HL-60 (cell line): ENCODE data around the gene PAX9.

Experiments used
- GABPA ChIP-seq: IDR thresholded peaks from 2 replicates; pipeline ENCODE4 v1.6.1; 2012; ENCODE audit warnings: low read depth
- POLR2AphosphoS5 ChIP-seq: IDR thresholded peaks from 2 replicates; pipeline ENCODE4 v1.6.1; 2012; ENCODE audit warnings: low read depth
- REST ChIP-seq: IDR thresholded peaks from 2 replicates; pipeline ENCODE4 v1.6.1; 2012; ENCODE audit warnings: low read depth; ENCODE audit not compliant: insufficient replicate concordance
- SPI1 ChIP-seq: IDR thresholded peaks from 2 replicates; pipeline ENCODE4 v1.6.1; 2012; ENCODE audit warnings: low read depth, mild to moderate bottlenecking, borderline replicate concordance
- TF ChIP-seq, protein P1 (sequence below): IDR thresholded peaks from one replicate; pipeline ENCODE4 v1.5.1; 2011; ENCODE audit warnings: low read length, control low read depth, inconsistent platforms; ENCODE audit not compliant: insufficient read depth

DNA sequence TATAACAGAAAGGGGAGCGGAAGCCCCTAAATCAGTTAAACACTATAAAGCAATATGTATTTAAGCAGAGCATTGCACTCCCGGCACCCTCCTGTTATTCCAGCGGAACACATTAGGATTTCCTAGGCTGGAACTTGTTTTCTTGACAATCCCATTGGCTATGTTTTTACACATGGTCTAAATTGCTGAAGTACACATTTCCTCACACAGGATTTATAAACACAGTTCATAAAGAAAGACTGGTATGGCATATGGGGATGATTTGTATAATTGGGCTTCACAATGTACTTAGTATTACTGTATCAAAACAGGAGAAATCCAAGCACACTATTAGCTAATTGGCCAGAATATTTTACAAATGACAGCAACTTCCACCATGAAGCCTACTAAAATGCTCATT lies 23.3 kb downstream of the PAX9 start:
- TF ChIP-seq, protein P1, sequence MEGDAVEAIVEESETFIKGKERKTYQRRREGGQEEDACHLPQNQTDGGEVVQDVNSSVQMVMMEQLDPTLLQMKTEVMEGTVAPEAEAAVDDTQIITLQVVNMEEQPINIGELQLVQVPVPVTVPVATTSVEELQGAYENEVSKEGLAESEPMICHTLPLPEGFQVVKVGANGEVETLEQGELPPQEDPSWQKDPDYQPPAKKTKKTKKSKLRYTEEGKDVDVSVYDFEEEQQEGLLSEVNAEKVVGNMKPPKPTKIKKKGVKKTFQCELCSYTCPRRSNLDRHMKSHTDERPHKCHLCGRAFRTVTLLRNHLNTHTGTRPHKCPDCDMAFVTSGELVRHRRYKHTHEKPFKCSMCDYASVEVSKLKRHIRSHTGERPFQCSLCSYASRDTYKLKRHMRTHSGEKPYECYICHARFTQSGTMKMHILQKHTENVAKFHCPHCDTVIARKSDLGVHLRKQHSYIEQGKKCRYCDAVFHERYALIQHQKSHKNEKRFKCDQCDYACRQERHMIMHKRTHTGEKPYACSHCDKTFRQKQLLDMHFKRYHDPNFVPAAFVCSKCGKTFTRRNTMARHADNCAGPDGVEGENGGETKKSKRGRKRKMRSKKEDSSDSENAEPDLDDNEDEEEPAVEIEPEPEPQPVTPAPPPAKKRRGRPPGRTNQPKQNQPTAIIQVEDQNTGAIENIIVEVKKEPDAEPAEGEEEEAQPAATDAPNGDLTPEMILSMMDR, result no peak
- TF ChIP-seq REST (no peak), GABPA (no peak), POLR2AphosphoS5 (no peak), SPI1 (no peak)
